D721Med (cell line): Measurements from ENCODE around the gene CCDC24.

Experiments used
- DNase-seq: peaks from one replicate; pipeline ENCODE4 v3.0.0; 2011; ENCODE audit warnings: low spot score; ENCODE audit not compliant: insufficient read length
- FAIRE-seq: peaks from 2 replicates; lab custom pipeline; 2011; peaks lifted over from hg19 to GRCh38; lab: Jason Lieb, UNC
- TF ChIP-seq, protein P1 (sequence below): IDR thresholded peaks from 2 replicates; pipeline ENCODE4 v1.5.1; 2012; ENCODE audit warnings: mild to moderate bottlenecking, control low read depth; ENCODE audit not compliant: insufficient read depth; ENCODE audit errors: missing control alignments

CCDC24 gene

DNA sequence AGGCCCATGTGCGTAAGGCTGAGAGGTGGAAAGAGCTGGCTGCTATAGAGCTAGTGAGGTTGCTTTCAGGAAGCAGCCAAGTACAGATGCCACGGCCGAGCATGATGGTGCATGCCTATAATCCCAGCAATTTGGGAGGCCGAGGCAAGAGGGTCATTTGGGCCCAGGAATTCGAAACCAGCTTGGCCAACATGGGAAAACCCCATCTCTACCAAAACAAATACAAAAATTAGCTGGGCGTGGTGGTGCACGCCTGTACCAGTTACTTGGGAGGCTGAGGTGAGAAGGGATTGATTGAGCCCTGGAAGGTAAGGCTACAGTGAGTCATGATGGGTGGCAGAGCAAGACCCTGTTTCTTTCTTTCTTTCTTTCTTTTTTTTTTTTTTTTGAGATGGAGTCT lies 2.7 kb downstream of the CCDC24 start:
- TF ChIP-seq, protein P1, sequence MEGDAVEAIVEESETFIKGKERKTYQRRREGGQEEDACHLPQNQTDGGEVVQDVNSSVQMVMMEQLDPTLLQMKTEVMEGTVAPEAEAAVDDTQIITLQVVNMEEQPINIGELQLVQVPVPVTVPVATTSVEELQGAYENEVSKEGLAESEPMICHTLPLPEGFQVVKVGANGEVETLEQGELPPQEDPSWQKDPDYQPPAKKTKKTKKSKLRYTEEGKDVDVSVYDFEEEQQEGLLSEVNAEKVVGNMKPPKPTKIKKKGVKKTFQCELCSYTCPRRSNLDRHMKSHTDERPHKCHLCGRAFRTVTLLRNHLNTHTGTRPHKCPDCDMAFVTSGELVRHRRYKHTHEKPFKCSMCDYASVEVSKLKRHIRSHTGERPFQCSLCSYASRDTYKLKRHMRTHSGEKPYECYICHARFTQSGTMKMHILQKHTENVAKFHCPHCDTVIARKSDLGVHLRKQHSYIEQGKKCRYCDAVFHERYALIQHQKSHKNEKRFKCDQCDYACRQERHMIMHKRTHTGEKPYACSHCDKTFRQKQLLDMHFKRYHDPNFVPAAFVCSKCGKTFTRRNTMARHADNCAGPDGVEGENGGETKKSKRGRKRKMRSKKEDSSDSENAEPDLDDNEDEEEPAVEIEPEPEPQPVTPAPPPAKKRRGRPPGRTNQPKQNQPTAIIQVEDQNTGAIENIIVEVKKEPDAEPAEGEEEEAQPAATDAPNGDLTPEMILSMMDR: no peak
- FAIRE-seq (no peak), DNase-seq (no peak)

DNA sequence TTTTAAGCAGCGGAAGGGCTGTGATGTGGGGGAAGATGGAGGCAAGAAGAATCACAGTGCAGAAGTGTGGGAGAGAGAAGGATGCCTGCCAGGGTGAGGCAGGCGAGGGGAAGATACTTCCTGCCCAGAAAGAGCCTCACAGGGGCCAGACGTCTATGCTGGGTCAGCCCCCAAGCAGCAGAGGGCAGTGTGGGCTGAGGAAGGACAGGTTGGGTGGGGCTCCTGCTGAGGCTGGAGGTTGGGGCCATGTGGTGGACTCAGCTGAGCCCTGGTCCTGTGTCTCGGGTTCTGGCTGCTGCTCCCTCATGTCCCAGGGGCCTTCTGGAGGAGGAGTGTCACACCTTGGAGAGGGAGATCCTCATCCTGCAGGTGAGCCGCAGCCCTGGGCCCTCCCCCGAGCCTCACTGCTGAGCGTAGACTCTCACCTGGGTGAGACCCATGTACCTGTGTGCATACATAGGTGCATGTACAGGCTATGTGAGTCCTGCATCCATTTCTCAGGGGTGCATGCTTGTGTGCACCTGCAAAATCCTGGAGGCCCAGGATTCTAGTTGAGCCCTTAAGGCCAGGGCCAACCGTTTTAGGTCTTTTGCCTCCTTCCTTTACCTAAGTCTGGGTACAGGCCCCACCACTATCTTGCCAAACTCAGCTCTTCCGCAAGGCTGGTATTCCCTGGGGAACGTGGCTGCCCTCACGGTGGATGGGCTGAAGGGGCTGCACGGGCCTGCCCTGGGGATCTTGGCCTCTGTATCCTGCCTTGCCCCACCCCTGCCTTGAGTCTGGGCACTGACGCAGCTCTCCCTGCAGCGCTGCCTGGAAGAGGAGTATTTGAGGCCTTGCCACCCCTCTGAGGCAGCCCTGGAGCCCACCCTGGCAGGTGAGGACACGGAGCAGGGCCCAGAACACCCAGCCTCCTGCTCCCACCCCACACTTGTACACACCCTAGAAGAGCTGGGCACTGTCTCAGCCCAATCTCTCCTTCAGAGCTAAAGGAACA lies 3.7 kb downstream of the CCDC24 start:
- TF ChIP-seq, protein P1: peak; percentile 27
- DNase-seq (no peak), FAIRE-seq (no peak)

DNA sequence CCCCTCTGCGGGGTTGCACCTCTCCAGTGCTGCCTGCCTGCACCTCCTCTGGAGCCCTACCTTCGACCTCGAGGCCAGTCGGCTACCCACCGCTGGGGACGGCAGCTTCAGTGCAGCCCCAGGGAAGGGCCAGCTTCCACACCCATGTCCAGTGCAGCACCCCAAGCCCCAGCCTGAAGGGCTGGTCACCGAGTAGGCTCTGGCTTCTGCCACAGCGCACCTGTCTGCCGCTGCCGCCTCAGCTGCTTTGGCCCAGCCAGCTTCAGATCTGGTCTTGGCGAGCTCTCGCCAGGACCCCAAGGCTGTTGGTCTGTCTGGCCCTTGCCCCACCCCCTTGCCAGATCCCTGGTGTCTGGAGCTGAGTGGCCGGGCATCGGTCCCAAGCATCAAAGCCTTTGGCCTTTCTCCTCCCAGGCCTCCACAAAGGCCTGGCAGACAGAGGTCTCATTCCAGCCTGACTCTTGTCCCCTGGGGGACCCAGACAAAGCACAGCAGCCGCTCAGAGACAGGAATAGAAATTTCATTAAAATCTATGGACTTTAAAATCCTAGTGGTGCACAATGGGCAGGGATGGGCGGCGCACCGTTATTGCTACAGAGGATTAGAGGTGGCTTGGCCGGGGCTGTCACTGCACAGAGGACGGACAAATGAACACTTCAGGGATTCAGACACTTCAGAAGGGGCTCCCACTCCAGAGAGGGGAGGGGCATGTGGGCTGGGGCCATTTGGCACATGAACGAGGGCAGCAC lies 4.8 kb downstream of the CCDC24 start:
- FAIRE-seq (no peak), DNase-seq (no peak)
- TF ChIP-seq, protein P1: no peak

DNA sequence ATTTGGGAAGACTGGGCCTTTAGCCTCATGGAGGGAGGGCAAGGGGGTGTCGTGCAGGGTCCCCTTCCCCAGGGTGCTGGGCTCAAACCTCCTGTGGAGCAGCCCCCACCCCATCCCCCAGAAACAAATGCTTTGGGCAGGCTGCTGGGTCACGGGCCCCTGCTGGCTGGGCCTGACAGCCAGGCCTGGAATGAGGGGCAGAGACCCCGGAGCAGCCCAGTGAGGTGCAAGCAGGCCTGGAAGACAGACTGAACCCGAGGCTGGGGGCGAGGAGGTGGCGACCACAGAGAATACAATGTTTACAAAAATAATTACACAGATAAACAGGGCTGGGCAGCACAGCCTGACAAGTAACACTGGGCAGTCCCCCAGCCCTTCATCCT lies 5.3 kb downstream of the CCDC24 start:
- TF ChIP-seq, protein P1: no peak
- no peak for FAIRE-seq
- no peak for DNase-seq

DNA sequence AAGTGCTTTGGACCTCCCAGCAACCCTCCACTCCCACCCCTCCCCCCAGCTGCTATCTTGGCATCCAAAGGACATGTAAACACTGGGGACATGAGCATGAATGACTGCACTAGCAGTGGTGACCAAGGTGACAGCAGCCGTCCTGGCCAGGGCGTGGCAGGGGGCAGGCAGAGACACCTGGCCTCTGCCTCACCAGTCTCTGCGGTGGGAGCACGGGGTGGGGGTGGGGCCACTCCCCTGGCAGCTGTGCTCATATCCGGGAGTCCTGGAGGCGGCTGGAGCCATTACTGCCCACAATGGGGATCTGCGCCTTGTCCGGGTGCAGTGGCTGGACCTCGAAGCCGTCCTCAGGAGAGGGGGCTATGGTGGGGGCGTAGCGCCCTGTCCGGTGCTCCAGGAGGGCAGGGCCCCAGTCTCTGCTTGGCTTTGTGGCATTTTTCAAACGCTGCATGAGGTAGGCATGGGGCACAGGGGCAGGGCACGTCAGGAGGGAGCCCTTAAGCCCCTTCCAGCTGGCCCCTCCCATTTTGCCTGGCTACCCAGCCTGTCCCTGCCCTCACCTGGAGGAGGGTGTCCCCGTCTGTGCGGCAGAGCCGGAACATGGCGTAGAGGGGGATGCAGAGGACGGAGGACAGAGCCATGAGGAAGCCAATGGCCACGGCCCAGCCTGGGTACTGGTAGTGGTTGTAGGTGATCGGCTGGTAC lies 6.0 kb downstream of the CCDC24 start:
- TF ChIP-seq, protein P1: no peak
- FAIRE-seq: no peak
- DNase-seq: no peak

DNA sequence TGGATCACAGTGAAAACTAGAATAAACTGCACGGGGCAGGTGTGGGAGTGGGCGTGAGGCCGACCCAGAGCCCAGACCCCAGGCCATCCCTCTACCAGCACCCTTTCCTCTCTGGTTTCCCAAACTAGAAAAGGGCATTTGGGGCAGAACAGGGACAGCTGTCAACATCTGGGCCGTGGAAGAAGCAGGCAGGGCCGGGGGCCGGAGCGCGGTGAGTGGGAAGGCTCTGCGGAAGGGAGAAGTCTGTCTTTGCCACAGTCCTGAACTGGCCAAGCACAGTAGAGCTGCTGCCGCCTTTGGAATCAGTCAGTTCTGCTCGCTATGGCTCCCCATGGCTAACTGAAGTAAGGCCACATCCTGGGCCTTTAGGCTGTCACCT lies 6.6 kb downstream of the CCDC24 start:
- no peak for FAIRE-seq
- TF ChIP-seq, protein P1: no peak

More for the DNA sequence above, 6.6 kb downstream of the CCDC24 start:
- DNase-seq: no peak
